Measurements from ENCODE around the gene OR8D2. TPM values are rescaled to one million over a fixed set of nuclear protein-coding genes. Genes with fewer than 3 reads are reported as not detected.
A peak's percentile ranks its signal among the peaks of the same experiment; 100 is the strongest.

Gene OR8D2
- total RNA-seq, 1 experiment from 2014 or later, result not detected

DNA sequence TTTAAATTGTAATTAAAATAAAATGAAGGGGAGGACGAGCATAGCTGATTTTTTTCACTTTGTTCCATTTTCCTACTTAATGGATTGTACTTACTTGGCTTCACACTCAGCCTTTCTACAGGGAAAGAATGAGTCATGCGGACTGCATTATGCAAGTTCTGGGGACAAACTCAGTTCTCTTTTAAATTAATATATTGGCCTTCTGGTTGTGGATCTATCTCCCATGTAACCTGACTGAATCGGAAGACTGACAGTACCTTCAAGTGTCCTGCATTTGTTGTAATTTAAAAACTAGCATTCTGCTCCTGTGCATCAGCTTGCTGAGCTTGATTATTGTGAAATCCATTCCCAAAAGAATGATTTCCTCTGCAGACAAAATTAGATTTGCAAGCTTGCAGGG, 18.4 kb downstream of the OR8D2 start:
- no peak overlapping the region for H3K4me3 ChIP-seq (ENCODE audit: low read depth, low read length, poor library complexity, severe bottlenecking)
- intact Hi-C loops (cut with micrococcal nuclease; ENCODE audit: unreplicated experiment), result no loop called here
- ChIA-PET CTCF (no interaction called here), POLR2A (ENCODE audit: low non-redundant PET) (no interaction called here)
- H3K9me3 ChIP-seq (ENCODE audit: low read depth, low read length, poor library complexity, severe bottlenecking), result peaks cover 4% of the 10 kb centered on the region
- H3K4me1 ChIP-seq (ENCODE audit: insufficient read depth, low read length, poor library complexity, severe bottlenecking), result peaks cover 10% of the 10 kb centered on the region
- peak; percentile 28 for DNase-seq (ENCODE audit: low spot score)
- no TSS peak for BruUV-seq (replicated peaks)
- H3K36me3 ChIP-seq (ENCODE audit: insufficient read depth, low read length, poor library complexity, severe bottlenecking), result no peaks in the 10 kb centered on the region
- TF ChIP-seq EZH2 (IDR thresholded peaks at IDR 0.05; ENCODE audit: borderline replicate concordance, low read depth, low read length, poor library complexity, severe bottlenecking) (no peak), CTCF (conservative IDR thresholded peaks at IDR 0.05; ENCODE audit: low read depth, low read length) (no peak)
- no peaks in the 10 kb centered on the region for H3K27me3 ChIP-seq (replicated peaks; ENCODE audit: insufficient read depth, low read depth, low read length, poor library complexity)
- no peak overlapping the region for H3K27ac ChIP-seq (ENCODE audit: low read depth, low read length, poor library complexity, severe bottlenecking)

- no TSS peak for BruUV-seq (replicated peaks)
- Histone ChIP-seq H3K9me3 (ENCODE audit: low read depth, low read length, poor library complexity, severe bottlenecking) (peaks cover 4% of the 10 kb centered on the region), H3K4me3 (ENCODE audit: low read depth, low read length, poor library complexity, severe bottlenecking) (no peak overlapping the region), H3K36me3 (ENCODE audit: insufficient read depth, low read length, poor library complexity, severe bottlenecking) (no peaks in the 10 kb centered on the region), H3K27ac (ENCODE audit: low read depth, low read length, poor library complexity, severe bottlenecking) (no peak overlapping the region), H3K4me1 (ENCODE audit: insufficient read depth, low read length, poor library complexity, severe bottlenecking) (peaks cover 10% of the 10 kb centered on the region), H3K27me3 (replicated peaks; ENCODE audit: insufficient read depth, low read depth, low read length, poor library complexity) (no peaks in the 10 kb centered on the region)
- TF ChIP-seq CTCF (conservative IDR thresholded peaks at IDR 0.05; ENCODE audit: low read depth, low read length), result no peak
- TF ChIP-seq EZH2 (IDR thresholded peaks at IDR 0.05; ENCODE audit: borderline replicate concordance, low read depth, low read length, poor library complexity, severe bottlenecking), result no peak
- no peak for DNase-seq (ENCODE audit: low spot score)
- CTCF ChIA-PET, result no interaction called here
- POLR2A ChIA-PET (ENCODE audit: low non-redundant PET), result no interaction called here
- intact Hi-C loops (cut with micrococcal nuclease; ENCODE audit: unreplicated experiment), result no loop called here
Observed at GRCh38 chr11:124297921-124298320, 22.1 kb downstream of the OR8D2 start.

GRCh38 chr11:124296016-124296415, 24.0 kb downstream of the OR8D2 start:
- POLR2A ChIA-PET (ENCODE audit: low non-redundant PET), result interaction anchor here (0.7 kb wide), 1 partner anchor 99 kb away, joined by 3 read pairs; no protein-coding TSS in a partner anchor
- Histone ChIP-seq H3K36me3 (ENCODE audit: insufficient read depth, low read length, poor library complexity, severe bottlenecking) (no peaks in the 10 kb centered on the region), H3K27me3 (replicated peaks; ENCODE audit: insufficient read depth, low read depth, low read length, poor library complexity) (no peaks in the 10 kb centered on the region), H3K27ac (ENCODE audit: low read depth, low read length, poor library complexity, severe bottlenecking) (no peak overlapping the region), H3K4me1 (ENCODE audit: insufficient read depth, low read length, poor library complexity, severe bottlenecking) (no peaks in the 10 kb centered on the region), H3K9me3 (ENCODE audit: low read depth, low read length, poor library complexity, severe bottlenecking) (peaks cover 4% of the 10 kb centered on the region), H3K4me3 (ENCODE audit: low read depth, low read length, poor library complexity, severe bottlenecking) (no peak overlapping the region)
- TF ChIP-seq EZH2 (IDR thresholded peaks at IDR 0.05; ENCODE audit: borderline replicate concordance, low read depth, low read length, poor library complexity, severe bottlenecking), result no peak
- TF ChIP-seq CTCF (conservative IDR thresholded peaks at IDR 0.05; ENCODE audit: low read depth, low read length), result no peak
- intact Hi-C loops (cut with micrococcal nuclease; ENCODE audit: unreplicated experiment), result no loop called here
- CTCF ChIA-PET, result no interaction called here
- no TSS peak for BruUV-seq (replicated peaks)
- DNase-seq (ENCODE audit: low spot score), result no peak
